ENCODE data around the gene CLDN12.

DNA sequence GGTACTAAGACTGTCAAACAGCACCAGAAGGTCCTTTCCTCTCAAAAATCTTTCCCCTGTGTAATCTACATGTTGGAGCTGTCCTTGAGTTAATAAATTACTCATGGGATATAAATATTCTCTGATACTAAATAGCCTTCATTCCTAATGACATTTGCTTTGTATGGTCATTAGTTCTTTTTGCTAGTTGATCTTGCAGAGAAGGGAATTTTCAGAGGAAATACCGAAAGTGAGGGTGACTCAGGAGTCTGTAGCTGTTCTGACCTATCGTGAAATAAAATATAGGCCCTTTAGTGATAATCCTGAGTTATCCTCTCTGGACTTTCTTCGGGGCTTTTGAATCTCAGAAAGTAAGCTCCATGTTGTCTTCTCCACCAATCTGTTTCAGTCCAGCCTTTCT, 19.4 kb upstream of the CLDN12 start:
- TF ChIP-seq, protein P1, sequence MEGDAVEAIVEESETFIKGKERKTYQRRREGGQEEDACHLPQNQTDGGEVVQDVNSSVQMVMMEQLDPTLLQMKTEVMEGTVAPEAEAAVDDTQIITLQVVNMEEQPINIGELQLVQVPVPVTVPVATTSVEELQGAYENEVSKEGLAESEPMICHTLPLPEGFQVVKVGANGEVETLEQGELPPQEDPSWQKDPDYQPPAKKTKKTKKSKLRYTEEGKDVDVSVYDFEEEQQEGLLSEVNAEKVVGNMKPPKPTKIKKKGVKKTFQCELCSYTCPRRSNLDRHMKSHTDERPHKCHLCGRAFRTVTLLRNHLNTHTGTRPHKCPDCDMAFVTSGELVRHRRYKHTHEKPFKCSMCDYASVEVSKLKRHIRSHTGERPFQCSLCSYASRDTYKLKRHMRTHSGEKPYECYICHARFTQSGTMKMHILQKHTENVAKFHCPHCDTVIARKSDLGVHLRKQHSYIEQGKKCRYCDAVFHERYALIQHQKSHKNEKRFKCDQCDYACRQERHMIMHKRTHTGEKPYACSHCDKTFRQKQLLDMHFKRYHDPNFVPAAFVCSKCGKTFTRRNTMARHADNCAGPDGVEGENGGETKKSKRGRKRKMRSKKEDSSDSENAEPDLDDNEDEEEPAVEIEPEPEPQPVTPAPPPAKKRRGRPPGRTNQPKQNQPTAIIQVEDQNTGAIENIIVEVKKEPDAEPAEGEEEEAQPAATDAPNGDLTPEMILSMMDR (IDR thresholded peaks at IDR 0.05; ENCODE audit: low read length): no peak
- no peak for TF ChIP-seq EZH2 (optimal IDR thresholded peaks at IDR 0.05; ENCODE audit: low read depth, low read length)
- TF ChIP-seq EZH2phosphoT487 (IDR thresholded peaks at IDR 0.05; ENCODE audit: low read length): no peak

Data from MM.1S (cell line).